ENCODE measurements around the gene MAP6. TPM values are rescaled to one million over a fixed set of nuclear protein-coding genes. Genes with fewer than 3 reads are reported as not detected.

The MAP6 gene
- total and polyA plus RNA-seq, 12 donors = 1.2 to 9.1 (median 5.8) TPM

DNA sequence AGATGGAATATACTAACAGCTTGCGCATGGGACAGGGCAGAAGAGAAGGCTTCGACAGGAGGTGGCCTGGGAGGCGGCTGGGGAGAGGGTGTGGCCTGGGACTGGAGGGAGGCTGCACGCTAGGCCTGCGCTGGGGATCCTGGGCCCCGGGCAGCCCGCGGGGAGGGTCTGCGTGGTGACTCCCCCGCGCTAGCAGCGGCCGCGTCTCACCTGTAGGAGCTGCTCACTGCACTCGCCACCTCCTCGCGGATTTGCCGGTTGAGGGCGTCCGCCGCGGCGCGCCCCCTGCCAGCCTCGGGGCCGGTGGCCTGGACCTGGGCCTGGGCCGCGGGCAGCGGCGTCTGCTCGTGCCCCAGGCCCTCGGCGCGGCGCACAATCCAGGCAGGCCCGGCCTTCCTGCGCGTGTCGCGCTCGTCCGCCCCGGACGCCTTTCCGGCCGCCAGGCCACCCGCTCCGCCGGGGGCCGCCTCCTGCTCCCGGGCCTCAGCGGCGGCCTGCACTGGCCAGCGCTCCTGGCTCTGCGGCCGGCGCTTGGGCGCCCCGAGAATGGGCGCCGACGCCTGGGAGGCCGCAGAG, 1.5 kb downstream of the MAP6 start:
- ATAC-seq (peak; percentile 44 to 78 (median 76)), DNase-seq (peak; percentile 20 to 37)
- Histone ChIP-seq H3K27ac (peak overlapping the region in 8 of 10 donors; percentile 31 to 64 (median 54)), H3K36me3 (no peaks in the 10 kb centered on the region), H3K4me1 (peaks cover 9 to 19% (median 14%) of the 10 kb centered on the region in 9 donors), H3K9me3 (no peaks in the 10 kb centered on the region), H3K4me3 (peak overlapping the region; percentile 5 to 85 (median 63)), H3K27me3 (peaks cover 0 to 97% (median 8%) of the 10 kb centered on the region in 7 donors)
- intact Hi-C loops (cut with DNase I) = loop anchor here in 2 of 10 donors (5.0 kb wide), 2 partner anchors 115 to 120 kb away; no protein-coding TSS in a partner anchor
- TF ChIP-seq, protein P1, sequence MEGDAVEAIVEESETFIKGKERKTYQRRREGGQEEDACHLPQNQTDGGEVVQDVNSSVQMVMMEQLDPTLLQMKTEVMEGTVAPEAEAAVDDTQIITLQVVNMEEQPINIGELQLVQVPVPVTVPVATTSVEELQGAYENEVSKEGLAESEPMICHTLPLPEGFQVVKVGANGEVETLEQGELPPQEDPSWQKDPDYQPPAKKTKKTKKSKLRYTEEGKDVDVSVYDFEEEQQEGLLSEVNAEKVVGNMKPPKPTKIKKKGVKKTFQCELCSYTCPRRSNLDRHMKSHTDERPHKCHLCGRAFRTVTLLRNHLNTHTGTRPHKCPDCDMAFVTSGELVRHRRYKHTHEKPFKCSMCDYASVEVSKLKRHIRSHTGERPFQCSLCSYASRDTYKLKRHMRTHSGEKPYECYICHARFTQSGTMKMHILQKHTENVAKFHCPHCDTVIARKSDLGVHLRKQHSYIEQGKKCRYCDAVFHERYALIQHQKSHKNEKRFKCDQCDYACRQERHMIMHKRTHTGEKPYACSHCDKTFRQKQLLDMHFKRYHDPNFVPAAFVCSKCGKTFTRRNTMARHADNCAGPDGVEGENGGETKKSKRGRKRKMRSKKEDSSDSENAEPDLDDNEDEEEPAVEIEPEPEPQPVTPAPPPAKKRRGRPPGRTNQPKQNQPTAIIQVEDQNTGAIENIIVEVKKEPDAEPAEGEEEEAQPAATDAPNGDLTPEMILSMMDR (IDR thresholded peaks at IDR 0.05) = peak in 1 of 9 donors; percentile 19
- WGBS, 2 donors = 1 to 2% methylated on average over 51 to 63 of the region's 63 CpGs

DNA sequence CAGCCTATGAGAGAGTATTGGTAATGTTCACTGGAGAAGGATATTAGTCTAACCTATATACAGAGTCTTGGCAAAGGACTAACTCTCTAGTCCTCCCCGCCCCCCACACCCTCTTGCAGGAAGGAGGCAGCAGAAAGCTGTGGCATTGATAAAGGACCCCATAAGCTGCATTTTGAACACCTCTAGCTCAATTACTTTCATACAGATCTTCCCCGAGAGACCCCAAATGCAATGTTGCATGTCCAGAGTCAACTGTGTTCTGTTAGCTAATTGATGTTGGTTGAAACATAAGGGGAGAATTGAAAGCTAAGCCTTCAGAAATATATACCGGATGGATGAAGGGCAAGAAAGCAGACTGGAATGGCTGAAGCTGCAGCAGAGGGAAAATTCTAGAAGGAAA, 2.8 kb downstream of the MAP6 start:
- TF ChIP-seq, protein P1 (IDR thresholded peaks at IDR 0.05) = no peak
- no peak overlapping the region for H3K27ac ChIP-seq
- H3K9me3 ChIP-seq = no peaks in the 10 kb centered on the region
- H3K36me3 ChIP-seq = no peaks in the 10 kb centered on the region
- ATAC-seq (no peak), DNase-seq (no peak)
- H3K4me1 ChIP-seq = peaks cover 9 to 19% (median 14%) of the 10 kb centered on the region in 9 donors
- H3K4me3 ChIP-seq = no peak overlapping the region
- peaks cover 0 to 87% (median 4%) of the 10 kb centered on the region in 7 donors for H3K27me3 ChIP-seq
- intact Hi-C loops (cut with DNase I) = loop anchor here in 2 of 10 donors (5.0 kb wide), 2 partner anchors 114 to 119 kb away; no protein-coding TSS in a partner anchor
- WGBS, 2 donors = 92 to 94% methylated on average over 3 of the region's 3 CpGs

DNA sequence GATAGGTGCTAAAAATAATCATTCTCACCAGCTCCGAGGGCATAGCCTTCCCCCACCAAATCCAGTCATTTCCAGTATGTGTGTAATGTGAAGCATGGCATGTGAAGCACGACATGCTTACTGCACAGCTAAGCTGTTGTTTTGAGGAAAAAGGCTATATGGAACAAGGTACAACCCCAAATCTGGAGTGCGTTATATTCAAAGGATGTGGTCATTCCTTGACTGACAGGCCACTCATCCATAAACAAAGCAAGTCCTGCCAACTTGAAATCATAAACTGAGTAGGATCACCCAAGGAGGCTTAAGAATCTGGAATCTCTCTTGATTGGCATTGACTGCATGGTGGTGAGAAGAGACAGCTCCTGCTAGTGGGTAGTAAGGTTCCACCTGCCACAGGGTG, 3.7 kb downstream of the MAP6 start:
- DNase-seq (no peak), ATAC-seq (no peak)
- Histone ChIP-seq H3K9me3 (no peaks in the 10 kb centered on the region), H3K36me3 (no peaks in the 10 kb centered on the region), H3K4me1 (peaks cover 9 to 19% (median 14%) of the 10 kb centered on the region in 9 donors), H3K27me3 (peaks cover 0 to 78% (median 4%) of the 10 kb centered on the region in 7 donors), H3K4me3 (no peak overlapping the region), H3K27ac (no peak overlapping the region)
- 92 to 93% methylated on average over 3 of the region's 3 CpGs for WGBS, 2 donors
- TF ChIP-seq, protein P1 (IDR thresholded peaks at IDR 0.05) = no peak
- intact Hi-C loops (cut with DNase I) = loop anchor here in 2 of 10 donors (5.0 kb wide), 2 partner anchors 113 to 118 kb away; no protein-coding TSS in a partner anchor

DNA sequence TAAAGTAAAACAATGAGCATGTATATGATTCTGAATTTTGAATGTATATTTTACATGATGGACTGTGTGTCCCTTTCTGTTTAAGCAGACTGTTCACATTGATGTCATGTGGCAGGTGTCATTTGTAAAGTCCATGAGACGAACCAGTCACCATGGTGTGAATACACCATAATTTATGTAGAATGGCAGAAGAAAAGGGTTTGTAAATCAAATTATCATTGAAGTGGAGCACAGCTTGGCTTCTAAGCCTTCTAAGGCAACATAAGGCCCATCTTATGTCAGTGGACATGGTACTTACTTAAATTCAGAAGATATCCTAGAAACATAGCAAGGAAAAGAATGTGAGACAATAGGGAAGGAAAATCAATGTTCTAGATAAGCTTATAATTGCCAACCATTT, 4.4 kb downstream of the MAP6 start:
- H3K27me3 ChIP-seq = peaks cover 0 to 71% (median 1%) of the 10 kb centered on the region in 7 donors
- no peaks in the 10 kb centered on the region for H3K9me3 ChIP-seq
- intact Hi-C loops (cut with DNase I) = no loop called here
- H3K27ac ChIP-seq = no peak overlapping the region
- TF ChIP-seq, protein P1 (IDR thresholded peaks at IDR 0.05) = no peak
- no peak for DNase-seq
- no peak overlapping the region for H3K4me3 ChIP-seq
- WGBS, 2 donors = 94 to 97% methylated on average over 1 of the region's 1 CpG
- no peaks in the 10 kb centered on the region for H3K36me3 ChIP-seq
- ATAC-seq = no peak
- peaks cover 9 to 18% (median 14%) of the 10 kb centered on the region in 9 donors for H3K4me1 ChIP-seq
